Measurements from ENCODE around the gene RNASE13.

DNA sequence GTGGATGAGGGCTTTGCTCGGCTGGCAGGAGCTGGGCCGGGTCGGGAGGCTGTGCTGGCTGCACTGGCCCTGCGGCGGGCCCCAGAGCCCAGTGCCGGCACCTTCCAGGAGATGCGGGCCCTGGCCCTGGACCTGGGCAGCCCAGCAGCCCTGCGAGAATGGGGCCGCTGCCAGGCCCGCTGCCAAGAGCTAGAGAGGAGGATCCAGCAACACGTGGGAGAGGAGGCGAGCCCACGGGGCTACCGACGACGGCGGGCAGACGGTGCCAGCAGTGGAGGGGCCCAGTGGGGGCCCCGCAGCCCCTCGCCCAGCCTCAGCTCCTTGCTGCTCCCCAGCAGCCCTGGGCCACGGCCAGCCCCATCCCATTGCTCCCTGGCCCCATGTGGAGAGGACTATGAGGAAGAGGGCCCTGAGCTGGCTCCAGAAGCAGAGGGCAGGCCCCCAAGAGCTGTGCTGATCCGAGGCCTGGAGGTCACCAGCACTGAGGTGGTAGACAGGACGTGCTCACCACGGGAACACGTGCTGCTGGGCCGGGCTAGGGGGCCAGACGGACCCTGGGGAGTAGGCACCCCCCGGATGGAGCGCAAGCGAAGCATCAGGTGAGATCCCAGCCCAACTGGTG is 47.0 kb upstream of the RNASE13 start:
- TF ChIP-seq, protein P1, sequence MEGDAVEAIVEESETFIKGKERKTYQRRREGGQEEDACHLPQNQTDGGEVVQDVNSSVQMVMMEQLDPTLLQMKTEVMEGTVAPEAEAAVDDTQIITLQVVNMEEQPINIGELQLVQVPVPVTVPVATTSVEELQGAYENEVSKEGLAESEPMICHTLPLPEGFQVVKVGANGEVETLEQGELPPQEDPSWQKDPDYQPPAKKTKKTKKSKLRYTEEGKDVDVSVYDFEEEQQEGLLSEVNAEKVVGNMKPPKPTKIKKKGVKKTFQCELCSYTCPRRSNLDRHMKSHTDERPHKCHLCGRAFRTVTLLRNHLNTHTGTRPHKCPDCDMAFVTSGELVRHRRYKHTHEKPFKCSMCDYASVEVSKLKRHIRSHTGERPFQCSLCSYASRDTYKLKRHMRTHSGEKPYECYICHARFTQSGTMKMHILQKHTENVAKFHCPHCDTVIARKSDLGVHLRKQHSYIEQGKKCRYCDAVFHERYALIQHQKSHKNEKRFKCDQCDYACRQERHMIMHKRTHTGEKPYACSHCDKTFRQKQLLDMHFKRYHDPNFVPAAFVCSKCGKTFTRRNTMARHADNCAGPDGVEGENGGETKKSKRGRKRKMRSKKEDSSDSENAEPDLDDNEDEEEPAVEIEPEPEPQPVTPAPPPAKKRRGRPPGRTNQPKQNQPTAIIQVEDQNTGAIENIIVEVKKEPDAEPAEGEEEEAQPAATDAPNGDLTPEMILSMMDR (IDR thresholded peaks at IDR 0.05) = no peak
- no peak for TF ChIP-seq ZFX (IDR thresholded peaks at IDR 0.05; ENCODE audit: borderline replicate concordance)

Measured in 22Rv1 (cell line).